Stimulated activated CD8-positive, alpha-beta memory T cell treated with anti-CD3 and anti-CD28 coated beads, Interleukin-7, amount 100 ng/mL, for 24 hours (primary cell): ENCODE data around the gene TYRO3.

Experiments used
- DNase-seq: peaks from one replicate; pipeline ENCODE4 v3.0.0-alpha.2; 2020; ENCODE audit warnings: low read depth

The TYRO3 gene

DNA sequence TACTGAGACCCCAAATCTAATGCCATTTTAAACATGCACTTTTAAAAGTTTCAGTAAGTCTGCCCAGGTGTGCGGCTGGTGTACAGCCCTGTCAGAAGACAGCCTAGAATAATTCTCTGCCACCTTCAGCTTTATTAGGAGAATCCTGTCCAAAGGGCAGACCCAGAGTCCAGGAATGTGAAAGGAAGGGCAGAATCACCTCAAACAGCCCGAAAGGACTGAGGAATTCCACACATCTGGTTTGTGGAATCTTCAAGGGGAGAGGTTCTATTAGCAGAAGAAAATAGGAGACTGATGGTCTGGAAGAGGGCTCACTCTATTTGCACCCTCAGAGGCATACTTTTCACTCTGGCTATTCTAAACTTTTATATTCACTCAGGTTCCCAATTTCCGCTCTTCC, 46.6 kb downstream of the TYRO3 start:
- DNase-seq: no peak

DNA sequence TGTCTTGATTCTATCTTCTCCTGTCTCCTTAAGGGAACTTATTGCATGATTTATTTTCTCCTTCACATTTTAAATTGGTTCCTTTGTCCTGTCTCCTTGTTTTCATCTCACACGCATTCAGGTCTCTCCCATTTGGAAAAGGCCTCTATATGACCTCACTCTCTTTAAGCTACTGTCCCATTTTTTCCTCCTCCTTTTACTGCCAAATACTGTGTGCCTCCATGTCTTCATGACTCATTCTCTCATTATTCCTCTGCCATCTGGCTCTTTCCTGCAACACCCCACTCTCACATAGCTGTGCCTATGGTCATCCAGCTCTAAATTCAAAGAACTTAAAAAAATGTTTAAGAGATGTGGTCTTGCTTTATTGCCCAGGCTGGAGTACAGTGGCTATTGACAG, 48.0 kb downstream of the TYRO3 start:
- no peak for DNase-seq

DNA sequence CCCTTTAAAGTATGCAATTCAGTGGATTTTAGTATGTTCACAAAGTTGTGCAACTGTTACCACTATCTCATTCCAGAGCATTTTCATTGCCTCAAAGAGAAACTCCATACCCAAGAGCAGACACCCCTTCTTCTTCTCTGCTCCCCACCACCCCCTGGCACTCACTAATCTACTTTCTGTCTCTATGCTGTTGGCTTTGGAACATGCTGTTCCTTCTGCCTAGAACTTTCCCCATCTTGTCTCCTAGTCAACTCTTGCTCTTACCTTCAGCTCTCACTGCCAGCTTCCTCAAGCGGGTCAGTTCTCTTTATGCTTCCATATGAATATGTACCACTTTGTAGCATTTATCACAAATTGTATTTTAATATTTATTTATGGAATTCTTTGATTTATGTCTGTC, 50.1 kb downstream of the TYRO3 start:
- DNase-seq: no peak

DNA sequence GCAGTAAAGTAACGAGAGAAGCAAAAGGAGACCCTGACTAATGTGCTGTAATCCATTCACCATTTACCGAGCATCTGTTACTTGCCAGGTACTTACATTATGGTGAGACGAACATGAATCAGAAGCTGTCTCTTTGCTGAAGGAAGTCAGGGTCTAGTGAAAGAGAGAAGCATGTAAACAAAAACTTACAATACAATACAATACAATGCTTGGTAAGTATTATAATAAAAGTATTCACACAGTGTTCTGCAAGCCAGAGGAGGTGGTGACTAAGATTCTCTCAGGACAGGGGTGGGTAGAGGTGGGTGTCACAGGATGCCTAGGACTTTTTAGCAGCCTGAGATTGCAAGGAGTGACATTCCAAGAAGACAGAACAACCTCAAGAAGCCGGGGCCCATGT, 51.0 kb downstream of the TYRO3 start:
- no peak for DNase-seq

DNA sequence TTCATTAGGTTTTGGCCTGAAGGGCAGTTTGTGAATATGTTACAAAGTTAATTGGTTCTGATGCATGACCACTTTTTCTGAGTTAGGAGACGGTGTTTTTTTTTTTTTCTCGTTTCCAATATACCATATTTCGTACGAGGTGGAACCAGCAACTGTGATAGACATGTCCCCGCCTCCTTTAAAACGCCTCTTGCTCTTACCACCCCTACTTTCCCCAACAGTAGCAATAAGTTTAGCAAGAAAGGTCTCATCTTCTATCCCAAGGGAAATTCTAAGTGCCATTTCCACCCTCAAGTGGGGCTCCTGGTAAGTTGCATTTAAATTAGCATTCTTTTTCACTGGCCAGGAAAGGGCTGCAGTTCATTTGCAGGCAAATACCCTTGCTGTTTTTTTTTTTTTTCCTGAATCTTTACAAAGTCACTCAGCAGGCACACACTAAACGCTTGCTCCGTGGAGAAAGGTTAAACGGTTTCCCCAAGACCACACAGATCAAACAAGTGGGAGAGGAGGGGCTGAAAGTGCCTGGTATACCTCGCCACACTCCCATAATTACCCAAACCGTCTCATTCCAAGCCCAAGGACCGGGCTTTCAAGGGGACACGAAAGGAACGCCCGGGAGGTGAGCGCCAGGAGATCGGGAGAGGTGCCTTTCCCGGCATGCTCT, 61.7 kb downstream of the TYRO3 start:
- DNase-seq: no peak

DNA sequence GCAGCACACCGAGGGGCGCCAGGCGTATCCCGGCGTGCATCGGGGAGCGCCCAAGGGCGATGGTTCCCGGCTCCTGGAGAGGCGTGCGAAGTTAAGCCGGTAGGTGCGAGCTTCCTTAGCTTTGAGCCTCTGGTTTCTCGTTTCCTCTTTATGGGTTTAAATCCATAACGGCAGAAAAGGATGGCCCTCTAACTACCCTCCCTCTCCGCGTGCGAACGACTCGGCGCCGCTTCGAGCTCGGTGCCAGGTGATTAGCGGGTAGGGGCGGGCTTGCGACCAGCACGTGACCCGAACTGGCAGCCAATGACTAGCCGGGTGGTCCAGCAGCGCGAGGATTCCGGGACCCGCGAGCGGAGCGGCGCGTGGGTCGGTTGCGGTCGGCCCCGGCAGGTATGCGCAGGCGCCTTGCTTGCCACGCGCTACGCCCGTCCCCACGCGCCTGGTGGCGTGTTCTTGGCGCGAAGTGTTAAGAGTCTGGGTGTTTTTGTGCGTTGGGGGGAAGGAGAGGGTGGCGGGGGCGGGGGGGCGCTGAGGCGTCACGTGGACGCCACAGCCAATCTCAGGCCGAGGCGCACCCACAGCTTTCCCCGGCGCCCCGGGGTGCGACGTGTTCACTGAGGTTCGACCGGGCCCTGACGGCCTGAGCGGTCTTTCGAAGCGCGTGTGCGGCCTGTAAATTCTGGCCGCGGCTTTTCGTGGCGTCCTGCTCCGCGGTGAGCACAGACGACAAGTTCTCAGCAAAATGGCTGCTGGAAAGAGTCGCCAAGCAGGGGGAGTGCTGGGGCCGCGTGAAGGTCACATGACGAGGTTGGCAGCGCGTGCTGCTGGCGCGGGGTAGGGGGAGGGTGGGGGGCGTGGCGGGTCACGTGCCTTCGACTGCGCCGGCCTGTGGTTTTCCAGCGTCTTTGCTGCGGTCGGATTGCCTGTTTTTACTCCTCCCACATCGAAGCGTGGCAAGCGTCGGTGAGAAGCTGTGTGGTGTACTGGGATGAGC, 62.5 kb downstream of the TYRO3 start:
- peak; percentile 50 for DNase-seq

DNA sequence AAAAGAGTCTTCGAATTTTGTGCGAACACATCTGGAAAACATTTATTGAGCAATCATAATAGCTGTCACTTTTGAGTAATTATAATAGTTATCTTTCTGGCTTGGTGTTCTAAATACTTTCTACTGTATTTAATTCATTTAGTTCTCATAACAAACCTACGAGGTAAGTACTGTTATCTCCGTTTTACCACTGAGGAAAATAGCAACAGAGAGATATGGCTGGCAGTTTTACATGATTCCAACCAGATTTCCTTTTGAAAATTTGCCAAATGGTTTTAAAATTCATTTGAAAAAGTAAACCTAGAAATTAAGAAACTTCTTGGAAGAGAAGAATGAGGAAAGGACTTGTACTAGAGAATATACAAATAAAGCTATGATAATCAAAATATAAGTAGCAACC, 63.9 kb downstream of the TYRO3 start:
- DNase-seq: no peak

DNA sequence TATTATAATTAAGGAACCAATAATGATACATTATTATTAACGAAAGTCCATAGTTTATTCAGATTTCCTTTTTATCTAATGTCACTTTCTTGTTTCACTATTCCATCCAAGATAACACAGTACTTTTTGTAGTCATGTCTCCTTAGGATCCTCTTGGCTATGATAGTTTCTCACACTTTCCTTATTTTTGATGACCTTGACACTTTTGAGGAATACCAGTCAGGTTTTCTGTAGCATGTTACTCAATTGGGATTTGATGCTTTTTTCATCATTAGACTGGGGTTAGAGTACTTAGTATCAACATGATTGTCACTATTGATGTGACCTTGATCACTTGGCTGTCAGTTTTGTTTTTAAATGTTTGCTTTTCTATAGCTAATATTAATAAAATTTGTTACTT, 68.2 kb downstream of the TYRO3 start:
- DNase-seq: no peak

DNA sequence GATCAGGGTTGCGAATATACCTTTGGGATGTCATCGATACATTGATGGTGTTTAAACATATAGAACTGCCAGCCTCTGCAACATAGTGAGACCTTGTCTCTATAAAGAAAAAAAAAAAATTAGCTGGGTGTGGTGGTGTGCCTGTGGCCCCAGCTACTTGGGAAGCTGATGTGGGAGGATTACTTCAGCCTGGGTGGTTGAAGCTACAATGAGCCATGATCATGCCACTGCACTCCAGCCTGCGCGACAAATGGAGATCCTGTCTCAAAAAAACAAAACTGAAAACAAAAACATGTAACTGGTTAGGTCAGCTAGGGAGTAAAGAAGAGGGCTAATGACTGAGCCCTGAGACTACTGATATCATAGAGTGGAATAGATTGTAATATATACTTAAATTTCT, 70.5 kb downstream of the TYRO3 start:
- no peak for DNase-seq

DNA sequence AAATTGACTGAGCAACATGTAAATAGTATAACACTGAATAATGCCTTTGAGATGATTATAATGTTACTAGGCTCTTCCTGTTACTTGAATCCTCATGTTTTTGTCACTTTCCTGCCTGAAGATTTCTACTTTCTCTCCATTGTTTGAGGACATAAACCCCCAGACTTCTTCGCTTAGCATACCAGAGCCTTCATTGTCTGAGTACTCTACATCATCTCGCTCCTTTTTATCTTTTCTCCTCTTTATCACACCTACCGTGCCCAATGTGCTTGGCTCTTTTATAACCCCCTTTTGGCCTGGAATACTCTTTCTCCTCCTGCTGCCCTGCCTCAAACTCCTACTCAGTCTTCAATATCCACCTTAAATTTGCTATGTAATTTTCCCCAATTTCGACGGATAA, 70.9 kb downstream of the TYRO3 start:
- DNase-seq: no peak

DNA sequence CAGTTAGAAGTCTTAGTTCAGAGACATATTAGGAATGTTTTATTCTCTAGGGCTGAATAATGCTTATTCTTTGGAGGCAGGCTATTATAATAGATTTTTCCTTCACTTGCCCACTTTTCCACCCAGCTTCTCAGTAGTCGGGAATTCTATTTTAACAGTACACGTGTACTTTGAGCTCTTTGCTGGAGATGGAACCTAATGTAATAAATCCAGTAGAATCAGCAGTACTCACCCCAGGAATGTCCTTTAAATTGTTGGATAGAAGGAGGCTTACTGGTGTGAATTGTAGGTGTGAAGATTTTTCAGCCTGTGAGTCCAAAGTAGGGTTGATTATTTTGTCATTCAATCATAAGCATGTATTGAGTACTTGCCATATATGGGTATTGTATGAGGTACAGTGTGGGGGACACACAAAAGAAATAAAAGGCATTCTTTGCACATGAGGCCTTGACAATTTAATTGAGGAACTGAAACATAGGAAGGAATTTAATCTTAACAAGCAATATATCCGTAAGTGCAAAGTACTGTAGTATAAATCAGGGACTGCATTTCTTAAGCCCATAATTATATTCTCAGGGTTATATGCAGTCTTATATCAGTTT, 71.7 kb downstream of the TYRO3 start:
- no peak for DNase-seq

DNA sequence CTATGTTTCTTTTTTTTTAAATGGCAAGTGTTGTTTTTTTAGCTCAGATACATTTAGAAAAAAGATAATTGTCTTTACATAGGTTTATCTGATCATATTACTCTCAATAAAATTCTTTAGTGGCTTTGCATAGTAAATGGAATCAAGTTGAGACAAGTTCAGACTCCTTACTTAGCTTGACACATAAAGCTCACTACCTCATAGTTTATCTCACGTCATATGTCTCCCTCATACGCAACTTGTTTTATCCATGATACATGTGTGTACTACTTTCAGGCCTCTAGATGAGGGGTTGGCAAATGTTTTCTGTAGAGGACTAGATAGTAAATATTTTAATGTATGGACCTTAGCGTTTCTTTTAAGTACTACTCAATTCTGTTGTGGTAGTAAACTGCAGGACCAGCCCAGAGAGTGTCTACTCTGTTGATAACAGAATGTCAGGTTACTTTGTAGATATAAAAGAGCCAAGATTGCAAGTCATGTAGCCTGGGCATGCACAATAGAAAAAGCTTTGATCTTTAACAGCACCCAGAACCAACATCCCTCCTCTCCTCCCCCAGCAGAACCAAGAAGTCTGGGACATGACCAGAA, 73.0 kb downstream of the TYRO3 start:
- no peak for DNase-seq
